MM.1S (cell line): ENCODE data around the gene ARHGEF7.

Experiments
- CTCF ChIP-seq: fragments of 300-600 bp; sonication (generic); IDR thresholded peaks from 2 replicates; pipeline ENCODE4 v1.5.1; 2016; ENCODE audit warnings: antibody characterized with exemption, low read length, mixed read lengths
- EZH2 ChIP-seq: fragments of 300-600 bp; sonication (generic); optimal IDR thresholded peaks from 2 replicates; pipeline ENCODE3; 2017; ENCODE audit warnings: low read depth, mild to moderate bottlenecking, antibody characterized with exemption, low read length, mixed read lengths
- EZH2phosphoT487 ChIP-seq: fragments of 300-600 bp; sonication (generic); IDR thresholded peaks from 2 replicates; pipeline ENCODE4 v1.6.1; 2018; ENCODE audit warnings: antibody characterized with exemption, low read length

GRCh38 chr13:111217641-111218040 is 102.5 kb downstream of the ARHGEF7 start:
- TF ChIP-seq CTCF (no peak), EZH2 (no peak), EZH2phosphoT487 (no peak)
